A673 (cell line): ENCODE data around the gene NEB. TPM values are rescaled to one million over a fixed set of nuclear protein-coding genes. Genes with fewer than 3 reads are reported as not detected.

Experiments used
- BruUV-seq: library from RNA; stranded (reverse); fragments of 400-500 nt; replicated peaks from 2 replicates; lab custom pipeline; 2021; lab: Mats Ljungman, UMichigan
- CTCF ChIA-PET: fragments of 300-600 bp; sonication (Branson Sonifier 250); formaldehyde crosslinking; loops from one replicate; lab custom pipeline; 2022; ENCODE audit warnings: antibody characterized with exemption; lab: Charles Lee
- POLR2A ChIA-PET: fragments of 300-600 bp; sonication (Branson Sonifier 250); formaldehyde crosslinking; loops from one replicate; lab custom pipeline; 2022; ENCODE audit warnings: antibody characterized with exemption; ENCODE audit not compliant: low non-redundant PET; lab: Charles Lee
- DNase-seq: peaks from one replicate; pipeline ENCODE4 v3.0.0-alpha.2; 2015; ENCODE audit warnings: low spot score
- H3K27ac ChIP-seq: fragments of 200-600 bp; sonication (generic); 2 replicates; pipeline ENCODE4 v1.5.1; 2016; ENCODE audit warnings: mixed run types, low read depth, mild to moderate bottlenecking, mixed read lengths, antibody characterized with exemption, low read length; ENCODE audit not compliant: poor library complexity, severe bottlenecking
- H3K27me3 ChIP-seq: fragments of 200-600 bp; sonication (generic); replicated peaks from 2 replicates; pipeline ENCODE4 v1.6.1; 2017; ENCODE audit warnings: mixed run types, low read depth, mild to moderate bottlenecking, mixed read lengths, antibody characterized with exemption, low read length; ENCODE audit not compliant: insufficient read depth, poor library complexity
- H3K36me3 ChIP-seq: fragments of 200-600 bp; sonication (generic); 2 replicates; pipeline ENCODE4 v1.6.1; 2016; ENCODE audit warnings: mixed run types, mild to moderate bottlenecking, mixed read lengths, antibody characterized with exemption, low read length; ENCODE audit not compliant: insufficient read depth, poor library complexity, severe bottlenecking
- H3K4me1 ChIP-seq: fragments of 200-600 bp; sonication (generic); 2 replicates; pipeline ENCODE4 v1.6.1; 2017; ENCODE audit warnings: mixed run types, mild to moderate bottlenecking, mixed read lengths, antibody characterized with exemption, low read length; ENCODE audit not compliant: insufficient read depth, poor library complexity, severe bottlenecking
- H3K4me3 ChIP-seq: fragments of 200-600 bp; sonication (generic); 2 replicates; pipeline ENCODE4 v1.5.1; 2016; ENCODE audit warnings: low read depth, mixed run types, mild to moderate bottlenecking, mixed read lengths, low read length; ENCODE audit not compliant: poor library complexity, severe bottlenecking
- H3K9me3 ChIP-seq: fragments of 200-600 bp; sonication (generic); 2 replicates; pipeline ENCODE4 v1.6.1; 2016; ENCODE audit warnings: mixed run types, low read depth, mild to moderate bottlenecking, mixed read lengths, antibody characterized with exemption, low read length; ENCODE audit not compliant: poor library complexity, severe bottlenecking
- EZH2 ChIP-seq: fragments of 200-600 bp; sonication (generic); IDR thresholded peaks from 2 replicates; pipeline ENCODE4 v1.6.1; 2017; ENCODE audit warnings: borderline replicate concordance, low read depth, mild to moderate bottlenecking, mixed read lengths, antibody characterized with exemption, low read length; ENCODE audit not compliant: poor library complexity, severe bottlenecking
- intact Hi-C: fragments of 100-400 bp; cut with micrococcal nuclease; formaldehyde crosslinking; loops from one replicate; pipeline ENCODE4 v1.10.0; 2022; ENCODE audit not compliant: unreplicated experiment
- total RNA-seq: library from RNA; stranded (reverse); gene quantifications from 2 replicates; pipeline ENCODE4 v1.2.3, GENCODE V29; 2021
- TF ChIP-seq, protein P1 (sequence below): fragments of 300-800, 200-600 bp; sonication (generic); conservative IDR thresholded peaks from 2 replicates; pipeline ENCODE4 v1.5.1; 2017; ENCODE audit warnings: low read depth, mild to moderate bottlenecking, antibody characterized with exemption, low read length, moderate library complexity, mixed read lengths

The NEB gene
- total RNA-seq, 1 experiment from 2014 or later, result 7.0 TPM

DNA sequence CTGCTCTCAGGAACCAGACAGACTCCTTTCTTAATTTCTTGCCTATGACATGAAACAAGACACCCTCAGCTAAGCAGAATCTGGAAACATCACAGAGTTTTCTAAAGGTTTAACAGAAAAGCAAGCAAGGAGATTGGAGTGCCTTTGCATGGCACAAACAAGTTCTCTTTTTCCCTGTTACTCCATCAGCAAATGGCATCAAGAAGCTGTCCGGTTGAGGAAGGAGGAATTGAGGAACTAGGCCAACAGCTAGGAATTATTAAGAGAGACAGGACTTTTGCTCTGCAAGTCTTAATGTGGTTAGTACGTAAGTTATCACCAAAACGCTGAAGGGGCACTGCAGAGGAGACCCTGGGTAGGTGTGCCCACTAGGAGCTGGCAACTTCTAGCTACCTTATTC is 53.2 kb downstream of the NEB start:
- no peak overlapping the region for H3K4me3 ChIP-seq
- DNase-seq, result no peak
- no peak for TF ChIP-seq EZH2
- TF ChIP-seq, protein P1, sequence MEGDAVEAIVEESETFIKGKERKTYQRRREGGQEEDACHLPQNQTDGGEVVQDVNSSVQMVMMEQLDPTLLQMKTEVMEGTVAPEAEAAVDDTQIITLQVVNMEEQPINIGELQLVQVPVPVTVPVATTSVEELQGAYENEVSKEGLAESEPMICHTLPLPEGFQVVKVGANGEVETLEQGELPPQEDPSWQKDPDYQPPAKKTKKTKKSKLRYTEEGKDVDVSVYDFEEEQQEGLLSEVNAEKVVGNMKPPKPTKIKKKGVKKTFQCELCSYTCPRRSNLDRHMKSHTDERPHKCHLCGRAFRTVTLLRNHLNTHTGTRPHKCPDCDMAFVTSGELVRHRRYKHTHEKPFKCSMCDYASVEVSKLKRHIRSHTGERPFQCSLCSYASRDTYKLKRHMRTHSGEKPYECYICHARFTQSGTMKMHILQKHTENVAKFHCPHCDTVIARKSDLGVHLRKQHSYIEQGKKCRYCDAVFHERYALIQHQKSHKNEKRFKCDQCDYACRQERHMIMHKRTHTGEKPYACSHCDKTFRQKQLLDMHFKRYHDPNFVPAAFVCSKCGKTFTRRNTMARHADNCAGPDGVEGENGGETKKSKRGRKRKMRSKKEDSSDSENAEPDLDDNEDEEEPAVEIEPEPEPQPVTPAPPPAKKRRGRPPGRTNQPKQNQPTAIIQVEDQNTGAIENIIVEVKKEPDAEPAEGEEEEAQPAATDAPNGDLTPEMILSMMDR, result no peak
- H3K9me3 ChIP-seq, result no peaks in the 10 kb centered on the region
- H3K27ac ChIP-seq, result no peak overlapping the region
- no peaks in the 10 kb centered on the region for H3K27me3 ChIP-seq
- intact Hi-C loops, result no loop called here
- ChIA-PET POLR2A (no interaction called here), CTCF (no interaction called here)
- H3K36me3 ChIP-seq, result no peaks in the 10 kb centered on the region
- BruUV-seq, result no TSS peak
- H3K4me1 ChIP-seq, result no peaks in the 10 kb centered on the region

- no TSS peak for BruUV-seq
- CTCF ChIA-PET, result no interaction called here
- POLR2A ChIA-PET, result no interaction called here
- Histone ChIP-seq H3K4me3 (no peak overlapping the region), H3K27ac (no peak overlapping the region), H3K4me1 (no peaks in the 10 kb centered on the region), H3K9me3 (no peaks in the 10 kb centered on the region), H3K27me3 (no peaks in the 10 kb centered on the region), H3K36me3 (no peaks in the 10 kb centered on the region)
- TF ChIP-seq EZH2, result no peak
- TF ChIP-seq, protein P1, result no peak
- no peak for DNase-seq
- intact Hi-C loops, result no loop called here
These were observed 54.3 kb downstream of the NEB start for GRCh38 chr2:151679994-151680393.

DNA sequence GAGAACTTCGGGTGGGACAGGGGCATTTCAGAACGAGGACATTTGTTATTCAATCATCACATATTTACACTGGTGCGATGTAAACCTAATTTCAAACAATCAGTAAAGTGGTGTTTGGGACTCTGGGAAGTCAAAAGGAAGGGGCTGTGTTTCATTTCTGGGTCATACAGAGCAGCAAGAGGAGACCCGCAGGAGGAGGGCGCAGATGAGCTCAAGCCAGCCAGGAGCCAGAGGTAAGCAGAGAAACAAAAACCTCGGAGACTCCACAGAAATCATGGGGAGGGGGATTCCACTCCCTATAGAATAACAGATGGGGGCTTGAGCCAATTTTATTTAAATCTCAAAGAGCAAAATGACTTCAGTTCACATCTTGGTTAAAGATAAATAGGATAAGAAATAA is 55.4 kb downstream of the NEB start:
- Histone ChIP-seq H3K36me3 (no peaks in the 10 kb centered on the region), H3K27ac (no peak overlapping the region), H3K9me3 (no peaks in the 10 kb centered on the region), H3K4me3 (no peak overlapping the region), H3K27me3 (no peaks in the 10 kb centered on the region), H3K4me1 (no peaks in the 10 kb centered on the region)
- no TSS peak for BruUV-seq
- POLR2A ChIA-PET, result no interaction called here
- intact Hi-C loops, result no loop called here
- CTCF ChIA-PET, result no interaction called here
- DNase-seq, result no peak
- TF ChIP-seq EZH2, result no peak
- TF ChIP-seq, protein P1, result no peak
